ENCODE data around the gene TLCD4.

DNA sequence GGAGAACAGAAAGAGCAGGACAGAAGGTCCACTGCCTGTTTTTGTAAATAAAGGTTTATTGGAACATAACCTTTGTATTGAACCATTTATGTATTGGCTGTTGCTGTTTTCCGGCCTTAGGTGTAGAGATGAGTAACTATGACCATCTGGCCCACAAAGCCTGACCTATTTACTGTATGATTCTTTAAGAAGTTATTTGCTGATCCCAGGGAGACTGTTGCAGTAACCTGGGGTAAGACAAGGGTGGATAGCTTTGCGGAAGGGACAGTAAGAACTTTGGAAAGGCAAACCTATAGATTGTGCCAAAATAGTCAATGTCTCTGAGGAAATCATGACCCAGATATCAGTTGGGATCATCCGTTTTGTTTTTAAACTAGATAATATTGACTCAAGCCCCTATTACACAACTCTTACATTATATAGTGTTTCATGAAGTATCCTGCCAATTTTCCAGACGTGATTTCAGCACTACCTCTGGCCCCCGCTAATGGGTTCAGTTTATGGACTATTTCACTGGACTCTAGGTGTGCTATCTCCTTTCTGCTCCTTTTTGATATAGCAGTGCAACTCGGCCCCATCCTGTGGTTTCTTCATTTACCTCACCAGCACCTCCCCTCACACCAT, 20.8 kb upstream of the TLCD4 start:
- TF ChIP-seq, protein P1, sequence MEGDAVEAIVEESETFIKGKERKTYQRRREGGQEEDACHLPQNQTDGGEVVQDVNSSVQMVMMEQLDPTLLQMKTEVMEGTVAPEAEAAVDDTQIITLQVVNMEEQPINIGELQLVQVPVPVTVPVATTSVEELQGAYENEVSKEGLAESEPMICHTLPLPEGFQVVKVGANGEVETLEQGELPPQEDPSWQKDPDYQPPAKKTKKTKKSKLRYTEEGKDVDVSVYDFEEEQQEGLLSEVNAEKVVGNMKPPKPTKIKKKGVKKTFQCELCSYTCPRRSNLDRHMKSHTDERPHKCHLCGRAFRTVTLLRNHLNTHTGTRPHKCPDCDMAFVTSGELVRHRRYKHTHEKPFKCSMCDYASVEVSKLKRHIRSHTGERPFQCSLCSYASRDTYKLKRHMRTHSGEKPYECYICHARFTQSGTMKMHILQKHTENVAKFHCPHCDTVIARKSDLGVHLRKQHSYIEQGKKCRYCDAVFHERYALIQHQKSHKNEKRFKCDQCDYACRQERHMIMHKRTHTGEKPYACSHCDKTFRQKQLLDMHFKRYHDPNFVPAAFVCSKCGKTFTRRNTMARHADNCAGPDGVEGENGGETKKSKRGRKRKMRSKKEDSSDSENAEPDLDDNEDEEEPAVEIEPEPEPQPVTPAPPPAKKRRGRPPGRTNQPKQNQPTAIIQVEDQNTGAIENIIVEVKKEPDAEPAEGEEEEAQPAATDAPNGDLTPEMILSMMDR (IDR thresholded peaks at IDR 0.05): no peak
- no peak for TF ChIP-seq POLR2A (IDR thresholded peaks at IDR 0.05)

Data from esophagus squamous epithelium (tissue), 4 donors.